HG02943 (cell line): ENCODE measurements around the gene MGAT4A.

Experiments used
- ATAC-seq: cut with Tn5 transposase; IDR thresholded peaks from one replicate; pipeline ENCODE4 v1.9.1; 2021; ENCODE audit warnings: mild to moderate bottlenecking, low read depth, moderate library complexity; ENCODE audit not compliant: unreplicated experiment

Gene MGAT4A

DNA sequence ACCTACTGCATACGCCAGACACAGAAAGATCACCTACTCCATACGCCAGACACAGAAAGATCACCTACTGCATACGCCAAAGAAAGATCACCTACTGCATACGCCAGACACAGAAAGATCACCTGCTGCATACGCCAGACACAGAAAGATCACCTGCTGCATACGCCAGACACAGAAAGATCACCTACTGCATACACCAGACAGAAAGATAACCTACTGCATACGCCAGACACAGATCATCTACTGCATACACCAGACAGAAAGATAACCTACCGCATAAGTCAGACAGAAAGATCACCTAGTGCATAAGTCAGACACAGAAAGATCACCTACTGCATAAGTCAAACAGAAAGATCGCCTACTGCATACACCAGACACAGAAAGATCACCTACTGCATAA is 148.4 kb downstream of the MGAT4A start:
- no peak for ATAC-seq

DNA sequence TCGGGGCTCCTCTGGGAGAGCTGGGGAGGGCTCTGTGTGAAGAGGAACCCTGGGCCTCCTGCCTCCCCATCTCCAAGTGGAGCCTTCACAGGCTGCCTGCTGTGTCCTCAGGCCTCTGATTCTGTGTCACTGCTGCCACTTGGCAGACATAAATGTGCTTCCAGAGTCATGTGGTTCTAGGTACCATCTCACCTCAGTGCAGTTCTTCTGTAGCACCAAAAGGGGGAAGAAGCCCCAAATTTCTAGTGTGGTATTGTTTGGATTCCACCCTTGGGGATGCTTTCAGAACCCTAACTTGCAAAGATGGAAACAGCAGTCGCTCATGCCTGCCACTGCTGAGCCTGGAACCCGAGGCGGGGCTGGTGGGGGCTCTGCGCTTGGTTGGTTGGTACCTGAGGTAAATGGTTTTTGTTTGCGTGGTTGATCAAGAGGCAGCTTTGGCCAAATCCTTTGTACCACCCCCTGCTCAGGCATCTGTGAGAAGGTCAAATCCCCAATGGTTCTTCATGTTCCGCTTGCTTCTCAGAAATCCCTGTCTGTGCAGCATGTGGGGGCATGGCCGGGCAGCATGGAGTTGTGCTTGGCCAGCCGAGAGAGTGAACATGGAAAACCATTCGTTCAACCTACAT is 150.2 kb downstream of the MGAT4A start:
- ATAC-seq: no peak

DNA sequence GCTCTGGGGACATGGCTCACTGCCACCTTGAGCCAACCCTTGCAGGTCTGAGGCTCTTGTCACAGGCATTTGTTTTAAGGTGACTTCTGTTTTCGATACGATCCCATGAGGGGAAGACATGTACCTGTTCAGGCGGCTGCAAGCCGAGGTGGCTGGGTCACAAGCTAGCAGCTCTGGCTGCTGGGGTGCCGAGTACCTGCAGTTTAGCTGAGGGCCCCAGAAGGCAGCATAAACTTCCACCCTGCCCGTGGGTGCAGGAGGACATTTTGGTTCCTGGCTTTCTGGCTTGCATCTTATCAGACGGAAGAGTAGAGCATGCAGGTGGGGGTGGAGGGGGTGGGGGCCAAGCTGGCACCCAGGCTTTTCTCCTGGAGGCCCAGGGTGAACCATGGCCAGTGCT is 151.0 kb downstream of the MGAT4A start:
- ATAC-seq: no peak

DNA sequence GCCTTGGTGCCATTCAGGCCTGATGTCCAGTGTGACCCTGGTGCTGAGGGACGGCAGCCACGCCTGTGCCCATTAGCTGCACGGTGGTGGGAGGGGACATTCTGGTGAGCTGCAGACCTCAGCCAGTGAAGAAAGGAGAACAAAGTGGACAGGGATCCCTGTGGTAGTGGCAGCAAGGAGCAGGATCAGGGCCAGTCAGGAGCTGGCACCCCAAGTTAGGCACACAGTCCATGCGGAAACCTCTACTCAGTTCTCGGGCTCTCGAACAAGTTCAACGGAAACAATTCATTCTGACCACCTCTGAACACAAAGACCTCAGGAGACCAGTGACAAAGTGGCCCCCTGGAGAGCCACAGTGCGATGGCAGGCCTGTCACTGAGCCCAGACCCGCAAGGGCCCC is 152.7 kb downstream of the MGAT4A start:
- no peak for ATAC-seq

DNA sequence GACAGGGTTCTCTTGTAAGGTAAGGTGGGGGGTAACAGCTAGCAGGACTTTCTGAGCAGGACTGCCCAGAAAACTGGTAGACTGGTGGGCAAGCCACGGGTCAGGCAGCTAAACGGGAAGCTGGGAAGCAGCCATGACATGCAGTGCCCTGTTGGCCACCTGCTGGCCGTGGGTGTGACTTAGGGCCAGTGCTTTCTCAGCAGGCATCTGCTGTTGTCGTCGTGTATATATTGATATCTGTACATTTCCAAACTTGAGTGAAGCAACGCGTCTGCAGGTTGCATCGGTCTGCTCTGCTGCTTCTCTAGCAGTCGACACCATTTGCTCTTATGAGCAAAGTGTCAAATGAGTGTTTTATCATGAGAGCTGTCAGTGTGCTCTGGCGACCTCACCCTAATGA is 153.6 kb downstream of the MGAT4A start:
- no peak for ATAC-seq

DNA sequence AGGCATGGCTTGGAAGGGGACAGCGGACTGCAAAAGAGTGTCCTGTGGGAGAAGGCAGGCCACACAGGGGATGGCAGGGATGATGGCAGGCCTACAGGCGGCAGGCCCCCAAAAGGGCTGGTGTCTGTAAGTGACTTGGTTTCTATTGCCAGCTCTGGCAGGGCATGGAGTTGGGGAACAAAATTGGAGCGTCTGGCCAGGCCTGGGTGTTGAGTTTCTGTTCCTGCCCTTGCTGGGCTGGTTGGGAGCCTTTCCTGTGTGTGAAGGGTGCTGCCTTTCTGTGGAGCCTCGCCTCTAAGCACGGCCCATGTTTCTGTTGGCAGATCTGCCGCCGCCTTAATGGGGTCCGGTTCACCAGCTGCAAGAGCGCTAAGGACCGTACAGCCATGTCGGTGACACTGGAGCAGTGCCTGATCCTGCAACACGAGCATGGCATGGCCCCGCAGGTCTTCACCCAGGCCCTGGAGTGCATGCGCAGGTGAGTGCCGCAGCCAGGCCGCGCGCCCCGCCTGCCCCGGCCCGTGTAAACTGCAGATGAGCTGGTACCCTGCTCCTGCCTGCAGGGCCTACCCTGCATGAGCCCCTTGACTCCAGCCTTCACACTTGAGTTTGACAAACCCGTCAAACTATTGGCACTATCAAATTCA is 154.1 kb downstream of the MGAT4A start:
- no peak for ATAC-seq

DNA sequence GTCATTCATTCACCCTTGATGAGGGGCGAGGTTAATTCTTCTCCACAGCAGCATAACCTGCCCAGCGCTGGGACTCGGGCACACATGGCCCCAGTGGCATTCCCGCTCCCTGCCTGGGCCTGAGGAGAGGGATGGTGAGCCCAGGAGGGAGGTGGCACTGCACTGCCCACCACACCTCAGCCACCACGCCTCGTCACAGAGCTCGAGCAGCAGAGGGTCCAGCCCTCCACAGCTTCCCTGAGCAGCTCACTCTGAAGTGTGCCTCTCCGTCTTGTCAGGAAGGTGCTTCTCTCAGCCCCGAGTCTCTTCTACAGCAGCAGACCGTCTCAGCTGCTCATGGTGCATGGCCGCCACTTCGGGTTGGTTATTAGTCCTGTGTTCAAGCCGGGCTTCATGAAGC is 157.5 kb downstream of the MGAT4A start:
- no peak for ATAC-seq

DNA sequence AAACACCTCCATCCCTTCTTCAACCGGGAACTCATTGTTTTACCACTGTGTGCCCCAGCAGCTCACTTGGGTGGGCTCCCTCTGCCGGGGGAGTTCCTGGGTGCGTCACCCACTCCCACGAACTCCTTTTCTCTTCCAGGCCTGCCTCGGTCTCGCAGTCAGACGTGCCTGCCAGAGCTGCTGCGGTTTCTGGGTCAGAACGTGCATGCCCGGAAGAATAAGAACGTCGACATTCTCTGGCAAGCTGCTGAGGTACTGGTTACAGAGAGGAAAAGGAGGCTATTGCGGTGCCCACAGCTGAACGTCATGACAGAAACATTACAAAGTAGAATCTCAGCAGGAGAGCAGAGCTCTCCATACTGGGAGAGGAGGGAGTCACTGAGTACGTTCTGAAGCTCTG is 158.3 kb downstream of the MGAT4A start:
- no peak for ATAC-seq

DNA sequence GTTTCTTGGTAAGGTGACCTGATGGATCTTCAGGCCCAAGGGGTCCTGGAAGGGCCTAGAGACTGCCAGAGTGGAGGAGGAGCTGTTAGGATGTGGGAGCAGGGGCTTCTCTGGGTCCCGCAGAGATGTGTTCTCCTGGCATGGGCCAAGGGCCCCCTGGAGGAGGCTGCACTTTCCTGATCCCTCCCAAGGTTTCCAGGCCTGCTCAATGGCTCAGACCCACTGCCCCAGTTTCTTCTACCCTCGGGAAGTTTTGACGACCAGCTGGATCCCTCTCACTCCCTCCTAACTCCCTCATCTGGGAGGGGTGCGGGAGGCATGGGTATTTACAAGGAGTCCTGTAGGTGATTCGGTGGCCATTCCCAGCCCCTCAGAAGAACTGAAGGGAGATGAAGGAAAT is 158.7 kb downstream of the MGAT4A start:
- no peak for ATAC-seq

DNA sequence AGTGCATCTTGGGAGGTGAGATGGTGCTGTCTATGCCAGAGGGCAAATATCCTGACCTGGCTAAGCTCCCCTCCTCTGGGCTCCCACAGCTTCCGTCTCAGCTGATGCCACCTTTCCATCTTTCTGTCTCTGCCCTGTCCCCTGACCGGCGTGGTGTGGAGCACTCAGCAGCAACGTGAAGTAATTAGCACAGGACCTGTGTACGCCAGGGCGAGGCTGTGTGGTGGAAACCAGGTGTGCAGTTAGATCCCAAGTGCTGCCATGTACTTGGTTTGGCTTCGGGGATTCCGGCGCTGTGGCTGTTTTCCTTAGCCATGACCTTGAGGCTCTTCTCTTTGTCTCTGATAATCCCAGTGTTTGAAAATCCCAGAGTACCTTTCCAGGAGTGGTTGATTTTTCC is 159.1 kb downstream of the MGAT4A start:
- ATAC-seq: no peak

DNA sequence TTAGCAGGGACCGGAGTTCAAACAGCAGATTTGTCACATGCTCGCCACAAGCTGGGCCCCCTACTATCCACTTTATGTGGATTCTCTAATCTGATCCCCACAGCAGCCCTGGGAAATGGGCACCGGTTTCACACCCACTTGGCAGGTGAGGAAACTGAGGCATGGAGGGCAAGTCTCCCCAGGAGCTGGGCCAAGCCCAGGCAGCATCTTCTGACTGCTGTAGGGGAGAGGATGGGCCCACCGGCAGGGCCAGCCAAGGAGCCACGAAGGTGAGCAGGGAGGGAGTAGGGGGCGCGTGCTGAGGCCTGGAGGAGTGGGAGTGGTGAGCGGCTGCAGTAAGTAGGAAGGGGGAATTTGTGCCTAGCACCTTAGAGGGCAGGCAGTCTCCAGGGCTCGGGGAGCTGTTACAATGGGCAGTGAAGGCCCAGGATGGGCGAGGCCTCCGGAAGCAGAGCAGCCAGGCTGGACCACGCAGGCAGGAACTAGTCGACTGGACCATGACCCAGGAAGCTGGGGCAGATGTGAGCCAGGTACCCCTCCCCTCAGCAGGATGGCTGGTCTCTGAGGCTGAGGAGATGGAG is 159.7 kb downstream of the MGAT4A start:
- ATAC-seq: no peak

DNA sequence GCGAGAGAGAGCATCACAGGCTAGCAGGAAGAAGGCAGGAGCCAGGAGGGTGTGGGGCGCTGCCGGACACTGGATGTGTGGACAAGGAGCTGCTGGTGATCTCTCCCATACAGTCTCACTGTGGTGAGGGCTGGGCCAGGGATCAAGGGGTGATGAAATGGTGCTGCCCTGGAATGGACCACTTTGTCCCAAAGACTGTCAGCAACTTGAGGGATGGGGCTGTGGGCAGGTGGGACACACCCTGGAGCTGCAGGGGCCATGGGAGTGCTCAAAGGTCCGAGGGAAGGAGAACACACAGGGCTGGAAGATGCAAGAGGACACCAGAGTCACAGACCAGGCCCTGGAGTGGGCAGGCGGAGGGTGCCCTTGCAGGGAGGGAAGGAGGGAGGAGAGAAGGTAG is 160.6 kb downstream of the MGAT4A start:
- ATAC-seq: no peak

DNA sequence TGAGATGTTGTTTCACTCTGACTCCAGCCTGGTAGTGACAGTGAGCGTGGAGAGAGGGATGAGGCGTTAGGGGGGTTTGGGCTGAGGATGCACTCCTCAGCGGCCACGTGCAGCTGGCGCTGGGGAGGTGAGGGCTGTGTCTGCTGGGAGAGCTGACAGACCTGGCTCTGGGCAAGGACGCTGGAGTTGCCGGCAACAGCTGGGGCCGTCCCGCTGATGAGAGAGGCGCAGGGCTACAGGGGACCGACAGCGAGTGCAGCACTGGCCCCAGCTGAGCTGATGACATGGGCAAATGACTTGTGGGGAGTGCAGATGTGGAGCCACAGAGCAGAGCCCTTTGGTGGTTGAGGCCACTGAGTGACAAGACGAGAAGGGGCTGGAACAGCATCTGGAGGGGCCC is 161.0 kb downstream of the MGAT4A start:
- ATAC-seq: no peak

DNA sequence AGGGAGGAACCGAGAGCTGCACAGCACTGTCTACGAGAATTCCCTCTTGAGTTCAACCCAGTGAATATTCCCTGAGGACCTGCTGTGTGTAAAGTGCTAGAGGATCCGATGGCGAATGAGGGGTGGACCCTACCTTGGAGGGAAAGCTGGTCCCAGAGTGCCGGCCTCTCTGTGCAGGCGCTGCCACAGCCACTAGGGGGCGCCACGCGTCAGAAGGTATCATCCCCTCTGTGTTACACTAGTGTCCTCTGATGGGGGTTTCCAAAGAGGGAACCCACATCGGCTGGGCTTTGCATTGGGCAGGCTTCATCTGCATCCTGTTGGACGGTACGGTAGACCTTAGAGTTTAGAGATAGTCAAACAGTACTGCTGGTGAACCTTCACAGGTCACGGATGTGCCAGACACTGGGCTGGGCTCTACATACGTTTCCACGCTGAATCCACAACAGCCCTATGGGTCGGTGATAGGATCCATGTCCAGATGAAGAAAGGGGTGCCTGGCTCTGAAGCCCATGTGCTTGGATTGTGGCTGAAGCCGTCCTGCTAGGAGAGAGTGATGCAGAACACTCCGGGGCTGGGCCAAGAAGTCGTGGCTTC is 161.6 kb downstream of the MGAT4A start:
- ATAC-seq: no peak
